GM12878 (cell line): Measurements from ENCODE around the gene DDIT3. TPM values are rescaled to one million over a fixed set of nuclear protein-coding genes. Genes with fewer than 3 reads are reported as not detected.

Experiments
- ATAC-seq: fragments of 200-7000 bp; cut with Tn5 transposase; 3 replicates; pipeline ENCODE4 v1.9.1; 2020; ENCODE audit warnings: mild to moderate bottlenecking, moderate library complexity
- BruUV-seq: library from RNA; stranded (reverse); fragments of 400-500 nt; replicated peaks from 2 replicates; lab custom pipeline; 2021; lab: Mats Ljungman, UMichigan
- CTCF ChIA-PET: fragments of 300-600 bp; sonication (Branson Sonifier 250); formaldehyde crosslinking; extraction: SDS; loops from one replicate; lab custom pipeline; 2021; ENCODE audit warnings: inconsistent platforms; lab: Yijun Ruan, JAX
- POLR2A ChIA-PET: fragments of 350-600 bp; formaldehyde crosslinking; extraction: SDS; loops from one replicate; lab custom pipeline; 2021; ENCODE audit warnings: inconsistent platforms; lab: Charles Lee
- RAD21 ChIA-PET: fragments of 300-600 bp; sonication (Branson Sonifier 250); formaldehyde crosslinking; loops from one replicate; lab custom pipeline; 2023; ENCODE audit warnings: antibody characterized with exemption; ENCODE audit not compliant: unreplicated experiment; lab: Charles Lee
- SMC1A ChIA-PET: fragments of 300-600 bp; sonication (Branson Sonifier 250); formaldehyde crosslinking; loops from one replicate; lab custom pipeline; 2023; ENCODE audit not compliant: unreplicated experiment, uncharacterized antibody; lab: Charles Lee
- DNase-seq: peaks from one replicate; pipeline ENCODE4 v3.0.0-alpha.2; 2011; ENCODE audit warnings: low read depth, low spot score
- FAIRE-seq: peaks from 3 replicates; lab custom pipeline; 2011; peaks lifted over from hg19 to GRCh38; lab: Jason Lieb, UNC
- H2AFZ ChIP-seq: 2 replicates; pipeline ENCODE4 v1.6.0; 2011; ENCODE audit warnings: low read depth, low read length, control low read depth; ENCODE audit not compliant: control insufficient read depth
- H3K27ac ChIP-seq: 2 replicates; pipeline ENCODE4 v1.5.1; 2011; ENCODE audit warnings: control low read depth; ENCODE audit not compliant: control insufficient read depth, insufficient read depth
- H3K27me3 ChIP-seq, 2 experiments: replicated peaks in 1 of 2; 2 replicates each; pipeline versions ENCODE4 v1.6.0 to v1.6.1; 2011; ENCODE audit warnings: low read length in 1 of 2; ENCODE audit not compliant: control insufficient read depth in 2 of 2, insufficient read depth in 2 of 2
- H3K36me3 ChIP-seq, 2 experiments: 2 replicates each; pipeline ENCODE4 v1.5.1; 2011; ENCODE audit warnings: low read length in 1 of 2; ENCODE audit not compliant: control insufficient read depth in 2 of 2, insufficient read depth in 2 of 2
- H3K4me1 ChIP-seq: 2 replicates; pipeline ENCODE4 v1.6.1; 2011; ENCODE audit warnings: mild to moderate bottlenecking, low read length, moderate library complexity, mixed read lengths; ENCODE audit not compliant: control insufficient read depth, insufficient read depth
- H3K4me2 ChIP-seq: 2 replicates; pipeline ENCODE4 v1.6.0; 2011; ENCODE audit warnings: control low read depth; ENCODE audit not compliant: control insufficient read depth, insufficient read depth
- H3K4me3 ChIP-seq: fragments of 200-600 bp; sonication (generic); 2 replicates; pipeline ENCODE4 v1.5.1; 2016
- H3K79me2 ChIP-seq: 2 replicates; pipeline ENCODE4 v1.6.0; 2011; ENCODE audit warnings: low read length; ENCODE audit not compliant: control insufficient read depth, insufficient read depth
- H3K9ac ChIP-seq: 2 replicates; pipeline ENCODE4 v1.8.0; 2011; ENCODE audit warnings: low read length, control low read depth, mixed read lengths; ENCODE audit not compliant: control insufficient read depth, insufficient read depth
- H3K9me3 ChIP-seq: replicated peaks from 3 replicates; pipeline ENCODE4 v1.5.1; 2011; ENCODE audit warnings: mild to moderate bottlenecking, low read length; ENCODE audit not compliant: control insufficient read depth, insufficient read depth
- H4K20me1 ChIP-seq: 2 replicates; pipeline ENCODE4 v1.6.0; 2011; ENCODE audit not compliant: control insufficient read depth, insufficient read depth
- BACH1 ChIP-seq: fragments of 450-650 bp; IDR thresholded peaks from 2 replicates; pipeline ENCODE4 v1.6.1; 2017; ENCODE audit warnings: mild to moderate bottlenecking, borderline replicate concordance
- CBFB ChIP-seq: IDR thresholded peaks from 2 replicates; pipeline ENCODE4 v1.6.1; 2016; ENCODE audit warnings: antibody characterized with exemption, low read depth
- HDGF ChIP-seq: fragments of 450-650 bp; IDR thresholded peaks from 2 replicates; pipeline ENCODE4 v1.6.1; 2016; ENCODE audit warnings: antibody characterized with exemption
- KDM1A ChIP-seq: fragments of 200-600 bp; sonication (generic); IDR thresholded peaks from 2 replicates; pipeline ENCODE4 v1.6.1; 2016; ENCODE audit warnings: borderline replicate concordance
- NRF1 ChIP-seq: conservative IDR thresholded peaks from 2 replicates; pipeline ENCODE4 v1.6.1; 2011; ENCODE audit warnings: mild to moderate bottlenecking, low read depth, low read length, improper control_type of control experiment
- RB1 ChIP-seq: fragments of 450-650 bp; formaldehyde crosslinking; IDR thresholded peaks from 2 replicates; pipeline ENCODE4 v1.6.1; 2017; ENCODE audit warnings: mild to moderate bottlenecking, borderline replicate concordance
- SMAD1 ChIP-seq: fragments of 450-650 bp; IDR thresholded peaks from 2 replicates; pipeline ENCODE4 v1.6.1; 2018; ENCODE audit warnings: mild to moderate bottlenecking, low read depth; ENCODE audit not compliant: partially characterized antibody
- STAT3 ChIP-seq: IDR thresholded peaks from 2 replicates; pipeline ENCODE4 v1.6.1; 2011; ENCODE audit warnings: low read depth, low read length, improper control_type of control experiment
- ZSCAN29 ChIP-seq: fragments of 450-650 bp; IDR thresholded peaks from 2 replicates; pipeline ENCODE4 v1.6.1; 2017; ENCODE audit warnings: mild to moderate bottlenecking, moderate library complexity
- WGBS: methylation state at CpG from one replicate; pipeline ENCODE4 v1.1.6; 2016; ENCODE audit warnings: low lambda C conversion rate; ENCODE audit not compliant: insufficient replicate concordance, insufficient coverage; ENCODE audit errors: missing lambda C conversion rate; 5-methylcytosine and 5-hydroxymethylcytosine counted together
- in situ Hi-C: fragments of 300-500 bp; cut with MboI; formaldehyde crosslinking; loops from 9 replicates; pipeline ENCODE4 v1.14.3; 2018; ENCODE audit warnings: mixed read lengths
- intact Hi-C: fragments of 100-400 bp; cut with micrococcal nuclease; formaldehyde crosslinking; loops from one replicate; pipeline ENCODE4 v1.14.2; 2022; ENCODE audit not compliant: unreplicated experiment
- polyA plus RNA-seq, 11 experiments: library from polyadenylated mRNA; depleted of rRNA in 4 of 11; unstranded in 6 of 11; stranded (reverse) in 5 of 11; fragments of >200 nt; fragmentation: Nextera tagmentation in 4 of 11; fragmentation: Illumina TruSeq in 1 of 11; extraction: Ambion mirVana in 4 of 11; extraction: Trizol in 1 of 11; gene quantifications; 1 replicate in 1 of 11; 2 replicates in 10 of 11; pipeline versions ENCODE4 v1.2.1 to v1.2.3, GENCODE V29; 2011 to 2016; ENCODE audit warnings: inconsistent platforms in 2 of 11, missing spikeins in 2 of 11, low read depth in 1 of 11
- total RNA-seq, 4 experiments: library from RNA; depleted of rRNA in 3 of 4; stranded (reverse); fragments of >200 nt in 3 of 4; fragmentation: Illumina TruSeq in 1 of 4; extraction: Trizol in 1 of 4; gene quantifications; 2 replicates each; pipeline versions ENCODE4 v1.2.1 to v1.2.3, GENCODE V29; 2013 to 2021
- TF ChIP-seq, protein P1 (sequence below): fragments of 450-650 bp; IDR thresholded peaks from 2 replicates; pipeline ENCODE4 v1.6.1; 2017; ENCODE audit warnings: borderline replicate concordance
- TF ChIP-seq, protein P2 (sequence below): fragments of 450-650 bp; conservative IDR thresholded peaks from 2 replicates; pipeline ENCODE4 v1.6.1; 2017; ENCODE audit warnings: mild to moderate bottlenecking, moderate library complexity
- TF ChIP-seq, protein P3 (sequence below): fragments of 450-650 bp; IDR thresholded peaks from 2 replicates; pipeline ENCODE4 v1.6.1; 2018; ENCODE audit warnings: borderline replicate concordance, mild to moderate bottlenecking; ENCODE audit not compliant: partially characterized antibody
- TF ChIP-seq, protein P4 (sequence below): fragments of 450-650 bp; IDR thresholded peaks from 2 replicates; pipeline ENCODE4 v1.6.1; 2017; ENCODE audit warnings: antibody characterized with exemption, mild to moderate bottlenecking, moderate library complexity
- TF ChIP-seq, protein P5 (sequence below): IDR thresholded peaks from 2 replicates; pipeline ENCODE4 v1.6.1; 2012; ENCODE audit warnings: low read depth, low read length, improper control_type of control experiment

DDIT3 gene
- total and polyA plus RNA-seq, 10 of the 15 experiments (the other 5 are each of a cell fraction or from before 2014, with no cell fraction given), result 9.2 to 28.9 (median 15.5) TPM

DNA sequence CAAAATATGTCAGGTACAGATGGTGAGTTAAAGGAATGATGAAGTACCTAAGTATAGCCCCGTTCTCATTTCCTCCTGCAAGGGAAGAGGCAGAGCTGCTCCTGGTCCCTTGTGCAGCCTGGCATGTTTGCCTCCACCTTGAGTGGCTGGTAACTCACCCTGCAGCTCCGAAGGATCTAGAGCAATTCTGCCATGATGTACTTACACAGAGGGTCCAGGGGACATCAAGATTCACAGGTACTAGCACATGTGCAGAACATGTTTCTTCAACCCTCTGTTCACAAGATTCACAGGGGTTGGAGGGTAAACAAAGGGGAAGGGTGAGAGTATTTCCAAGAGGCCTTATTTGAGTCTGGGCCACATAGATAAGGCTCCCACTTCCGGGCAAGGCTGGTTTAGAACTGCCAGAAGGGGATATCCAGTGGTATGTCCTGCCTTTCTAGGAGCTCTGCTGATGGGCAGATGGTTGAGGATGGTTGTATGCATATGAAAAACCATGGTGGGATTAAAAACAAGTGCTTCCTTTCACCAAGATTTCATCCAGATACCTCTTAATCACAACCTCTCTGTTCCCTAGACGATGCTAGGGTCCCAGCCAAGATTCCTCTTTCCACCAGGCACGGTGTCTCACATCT lies 18.9 kb upstream of the DDIT3 start:
- TF ChIP-seq ZSCAN29, result no peak
- no peak for TF ChIP-seq HDGF
- TF ChIP-seq NRF1, result no peak
- no peak for TF ChIP-seq STAT3
- TF ChIP-seq, protein P1, sequence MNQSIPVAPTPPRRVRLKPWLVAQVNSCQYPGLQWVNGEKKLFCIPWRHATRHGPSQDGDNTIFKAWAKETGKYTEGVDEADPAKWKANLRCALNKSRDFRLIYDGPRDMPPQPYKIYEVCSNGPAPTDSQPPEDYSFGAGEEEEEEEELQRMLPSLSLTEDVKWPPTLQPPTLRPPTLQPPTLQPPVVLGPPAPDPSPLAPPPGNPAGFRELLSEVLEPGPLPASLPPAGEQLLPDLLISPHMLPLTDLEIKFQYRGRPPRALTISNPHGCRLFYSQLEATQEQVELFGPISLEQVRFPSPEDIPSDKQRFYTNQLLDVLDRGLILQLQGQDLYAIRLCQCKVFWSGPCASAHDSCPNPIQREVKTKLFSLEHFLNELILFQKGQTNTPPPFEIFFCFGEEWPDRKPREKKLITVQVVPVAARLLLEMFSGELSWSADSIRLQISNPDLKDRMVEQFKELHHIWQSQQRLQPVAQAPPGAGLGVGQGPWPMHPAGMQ, result no peak
- TF ChIP-seq, protein P2, sequence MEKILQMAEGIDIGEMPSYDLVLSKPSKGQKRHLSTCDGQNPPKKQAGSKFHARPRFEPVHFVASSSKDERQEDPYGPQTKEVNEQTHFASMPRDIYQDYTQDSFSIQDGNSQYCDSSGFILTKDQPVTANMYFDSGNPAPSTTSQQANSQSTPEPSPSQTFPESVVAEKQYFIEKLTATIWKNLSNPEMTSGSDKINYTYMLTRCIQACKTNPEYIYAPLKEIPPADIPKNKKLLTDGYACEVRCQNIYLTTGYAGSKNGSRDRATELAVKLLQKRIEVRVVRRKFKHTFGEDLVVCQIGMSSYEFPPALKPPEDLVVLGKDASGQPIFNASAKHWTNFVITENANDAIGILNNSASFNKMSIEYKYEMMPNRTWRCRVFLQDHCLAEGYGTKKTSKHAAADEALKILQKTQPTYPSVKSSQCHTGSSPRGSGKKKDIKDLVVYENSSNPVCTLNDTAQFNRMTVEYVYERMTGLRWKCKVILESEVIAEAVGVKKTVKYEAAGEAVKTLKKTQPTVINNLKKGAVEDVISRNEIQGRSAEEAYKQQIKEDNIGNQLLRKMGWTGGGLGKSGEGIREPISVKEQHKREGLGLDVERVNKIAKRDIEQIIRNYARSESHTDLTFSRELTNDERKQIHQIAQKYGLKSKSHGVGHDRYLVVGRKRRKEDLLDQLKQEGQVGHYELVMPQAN, result no peak
- TF ChIP-seq, protein P3, sequence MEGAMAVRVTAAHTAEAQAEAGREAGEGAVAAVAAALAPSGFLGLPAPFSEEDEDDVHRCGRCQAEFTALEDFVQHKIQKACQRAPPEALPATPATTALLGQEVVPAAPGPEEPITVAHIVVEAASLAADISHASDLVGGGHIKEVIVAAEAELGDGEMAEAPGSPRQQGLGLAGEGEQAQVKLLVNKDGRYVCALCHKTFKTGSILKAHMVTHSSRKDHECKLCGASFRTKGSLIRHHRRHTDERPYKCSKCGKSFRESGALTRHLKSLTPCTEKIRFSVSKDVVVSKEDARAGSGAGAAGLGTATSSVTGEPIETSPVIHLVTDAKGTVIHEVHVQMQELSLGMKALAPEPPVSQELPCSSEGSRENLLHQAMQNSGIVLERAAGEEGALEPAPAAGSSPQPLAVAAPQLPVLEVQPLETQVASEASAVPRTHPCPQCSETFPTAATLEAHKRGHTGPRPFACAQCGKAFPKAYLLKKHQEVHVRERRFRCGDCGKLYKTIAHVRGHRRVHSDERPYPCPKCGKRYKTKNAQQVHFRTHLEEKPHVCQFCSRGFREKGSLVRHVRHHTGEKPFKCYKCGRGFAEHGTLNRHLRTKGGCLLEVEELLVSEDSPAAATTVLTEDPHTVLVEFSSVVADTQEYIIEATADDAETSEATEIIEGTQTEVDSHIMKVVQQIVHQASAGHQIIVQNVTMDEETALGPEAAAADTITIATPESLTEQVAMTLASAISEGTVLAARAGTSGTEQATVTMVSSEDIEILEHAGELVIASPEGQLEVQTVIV, result no peak
- no peak for TF ChIP-seq CBFB
- TF ChIP-seq RB1, result no peak
- TF ChIP-seq, protein P4, sequence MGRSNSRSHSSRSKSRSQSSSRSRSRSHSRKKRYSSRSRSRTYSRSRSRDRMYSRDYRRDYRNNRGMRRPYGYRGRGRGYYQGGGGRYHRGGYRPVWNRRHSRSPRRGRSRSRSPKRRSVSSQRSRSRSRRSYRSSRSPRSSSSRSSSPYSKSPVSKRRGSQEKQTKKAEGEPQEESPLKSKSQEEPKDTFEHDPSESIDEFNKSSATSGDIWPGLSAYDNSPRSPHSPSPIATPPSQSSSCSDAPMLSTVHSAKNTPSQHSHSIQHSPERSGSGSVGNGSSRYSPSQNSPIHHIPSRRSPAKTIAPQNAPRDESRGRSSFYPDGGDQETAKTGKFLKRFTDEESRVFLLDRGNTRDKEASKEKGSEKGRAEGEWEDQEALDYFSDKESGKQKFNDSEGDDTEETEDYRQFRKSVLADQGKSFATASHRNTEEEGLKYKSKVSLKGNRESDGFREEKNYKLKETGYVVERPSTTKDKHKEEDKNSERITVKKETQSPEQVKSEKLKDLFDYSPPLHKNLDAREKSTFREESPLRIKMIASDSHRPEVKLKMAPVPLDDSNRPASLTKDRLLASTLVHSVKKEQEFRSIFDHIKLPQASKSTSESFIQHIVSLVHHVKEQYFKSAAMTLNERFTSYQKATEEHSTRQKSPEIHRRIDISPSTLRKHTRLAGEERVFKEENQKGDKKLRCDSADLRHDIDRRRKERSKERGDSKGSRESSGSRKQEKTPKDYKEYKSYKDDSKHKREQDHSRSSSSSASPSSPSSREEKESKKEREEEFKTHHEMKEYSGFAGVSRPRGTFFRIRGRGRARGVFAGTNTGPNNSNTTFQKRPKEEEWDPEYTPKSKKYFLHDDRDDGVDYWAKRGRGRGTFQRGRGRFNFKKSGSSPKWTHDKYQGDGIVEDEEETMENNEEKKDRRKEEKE, result no peak
- TF ChIP-seq, protein P5, sequence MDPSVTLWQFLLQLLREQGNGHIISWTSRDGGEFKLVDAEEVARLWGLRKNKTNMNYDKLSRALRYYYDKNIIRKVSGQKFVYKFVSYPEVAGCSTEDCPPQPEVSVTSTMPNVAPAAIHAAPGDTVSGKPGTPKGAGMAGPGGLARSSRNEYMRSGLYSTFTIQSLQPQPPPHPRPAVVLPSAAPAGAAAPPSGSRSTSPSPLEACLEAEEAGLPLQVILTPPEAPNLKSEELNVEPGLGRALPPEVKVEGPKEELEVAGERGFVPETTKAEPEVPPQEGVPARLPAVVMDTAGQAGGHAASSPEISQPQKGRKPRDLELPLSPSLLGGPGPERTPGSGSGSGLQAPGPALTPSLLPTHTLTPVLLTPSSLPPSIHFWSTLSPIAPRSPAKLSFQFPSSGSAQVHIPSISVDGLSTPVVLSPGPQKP, result no peak
- TF ChIP-seq KDM1A, result no peak
- TF ChIP-seq BACH1, result no peak
- no peak for TF ChIP-seq SMAD1
- FAIRE-seq, result no peak
- H3K36me3 ChIP-seq, result no peaks in the 10 kb centered on the region; a peak in 1 of 4 replicates
- intact Hi-C loops (no loop called here), in situ Hi-C loops (no loop called here)
- H3K9me3 ChIP-seq, result no peaks in the 10 kb centered on the region
- no peaks in the 10 kb centered on the region for H3K79me2 ChIP-seq
- no peaks in the 10 kb centered on the region for H4K20me1 ChIP-seq
- ChIA-PET CTCF (no interaction called here), SMC1A (interaction anchor here (0.7 to 1.4 kb wide), 3 partner anchors 8 to 23 kb away, joined by 3 read pairs; partner anchors contain the start of genes DCTN2 and DDIT3), POLR2A (interaction anchor here (1.8 kb wide), 1 partner anchor 11 kb away, joined by 4 read pairs; no protein-coding TSS in a partner anchor), RAD21 (no interaction called here)
- H3K27me3 ChIP-seq, result no peaks in the 10 kb centered on the region
- H2AFZ ChIP-seq, result no peak overlapping the region
- WGBS, result 72% methylated on average over 5 of the region's 5 CpGs
- no peaks in the 10 kb centered on the region for H3K4me1 ChIP-seq
- no peak for DNase-seq
- no peak overlapping the region for H3K4me2 ChIP-seq
- no peak overlapping the region for H3K27ac ChIP-seq
- no TSS peak for BruUV-seq
- H3K4me3 ChIP-seq, result no peak overlapping the region
- no peak for ATAC-seq
- H3K9ac ChIP-seq, result no peak overlapping the region
